HUES64 (cell line): ENCODE measurements around the gene KCTD14.
"Not testable (repeated sequence)": the region's sequence is repeated elsewhere in the genome, so short reads cannot be mapped to it uniquely, and the experiment has no call there.

Source experiments
- H3K27ac ChIP-seq: 2 replicates; pipeline ENCODE4 v1.7.0; 2013; ENCODE audit warnings: low read depth, low read length, inconsistent platforms
- H3K27me3 ChIP-seq: 2 replicates; pipeline ENCODE4 v1.6.1; 2013; ENCODE audit warnings: mild to moderate bottlenecking, low read length; ENCODE audit not compliant: insufficient read depth
- H3K36me3 ChIP-seq: 2 replicates; pipeline ENCODE4 v1.6.1; 2013; ENCODE audit warnings: mild to moderate bottlenecking, low read length; ENCODE audit not compliant: insufficient read depth
- H3K4me1 ChIP-seq: 2 replicates; pipeline ENCODE4 v1.6.1; 2013; ENCODE audit warnings: mild to moderate bottlenecking, low read length, moderate library complexity; ENCODE audit not compliant: insufficient read depth
- H3K4me3 ChIP-seq: 2 replicates; pipeline ENCODE4 v1.5.1; 2013; ENCODE audit warnings: mild to moderate bottlenecking, low read length, moderate library complexity
- H3K9ac ChIP-seq: 2 replicates; pipeline ENCODE4 v1.6.1; 2013; ENCODE audit warnings: mild to moderate bottlenecking, low read depth, low read length
- H3K9me3 ChIP-seq: 2 replicates; pipeline ENCODE4 v1.6.1; 2013; ENCODE audit warnings: low read depth, low read length; ENCODE audit not compliant: insufficient read depth
- WGBS: fragments of 150-250, 120-280 bp; methylation state at CpG from one replicate; pipeline ENCODE4 v1.1.7; 2013; ENCODE audit warnings: missing lambda C conversion rate; 5-methylcytosine and 5-hydroxymethylcytosine counted together

The KCTD14 gene

GRCh38 chr11:78036313-78036712, 13.2 kb upstream of the KCTD14 start:
- Histone ChIP-seq H3K4me1 (peaks cover 3% of the 10 kb centered on the region; the same call in 1 of the 2 replicates), H3K27ac (no peak overlapping the region), H3K36me3 (no peaks in the 10 kb centered on the region), H3K9me3 (no peaks in the 10 kb centered on the region), H3K4me3 (no peak overlapping the region), H3K9ac (no peak overlapping the region), H3K27me3 (no peaks in the 10 kb centered on the region)
- WGBS, result 84% methylated on average over 3 of the region's 3 CpGs

DNA sequence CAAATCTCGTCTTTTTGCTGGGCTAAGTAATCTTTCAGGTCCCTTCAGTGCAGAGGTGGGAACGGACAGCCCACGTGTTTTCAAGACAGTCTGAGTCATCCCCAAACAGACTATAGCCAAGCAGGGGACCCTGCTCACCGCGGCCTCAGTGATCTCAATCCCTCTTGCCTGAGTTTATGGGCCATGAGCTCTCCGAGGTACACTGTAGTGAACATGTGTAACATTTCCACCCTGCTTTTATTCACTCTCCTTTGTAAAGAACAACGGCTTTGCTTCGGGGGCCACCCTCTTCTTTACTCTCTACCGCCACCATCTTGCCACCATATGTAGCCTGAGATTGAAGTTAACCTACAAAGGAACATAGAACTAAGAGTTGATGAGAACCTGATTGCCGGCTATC, 11.5 kb upstream of the KCTD14 start:
- no peaks in the 10 kb centered on the region for H3K9me3 ChIP-seq
- no peak overlapping the region for H3K4me3 ChIP-seq
- no peaks in the 10 kb centered on the region for H3K4me1 ChIP-seq
- H3K36me3 ChIP-seq, result no peaks in the 10 kb centered on the region
- H3K27ac ChIP-seq, result no peak overlapping the region
- 74% methylated on average over 10 of the region's 10 CpGs for WGBS
- no peaks in the 10 kb centered on the region for H3K27me3 ChIP-seq
- no peak overlapping the region for H3K9ac ChIP-seq

DNA sequence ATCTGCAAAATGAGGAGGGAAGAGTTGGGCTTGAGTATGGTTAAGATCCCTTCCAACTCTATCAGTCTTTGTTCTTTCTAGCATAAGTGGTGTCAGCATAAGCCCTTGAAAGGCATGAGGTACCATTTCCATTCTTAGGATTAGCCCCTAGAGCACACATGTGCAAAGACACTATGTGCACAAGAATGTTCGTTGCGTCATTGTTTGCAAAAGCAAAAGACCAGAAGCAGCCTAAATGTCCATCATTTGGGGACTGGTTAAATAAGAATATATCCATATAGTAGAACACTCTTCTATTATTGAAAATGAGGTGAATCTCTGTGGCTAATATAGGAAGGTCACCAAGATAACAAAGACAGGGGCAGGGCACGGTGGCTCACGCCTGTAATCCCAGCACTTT, 10.0 kb upstream of the KCTD14 start:
- WGBS, result 61% methylated on average over 4 of the region's 4 CpGs
- Histone ChIP-seq H3K9ac (no peak overlapping the region), H3K27ac (no peak overlapping the region), H3K36me3 (no peaks in the 10 kb centered on the region), H3K9me3 (no peaks in the 10 kb centered on the region), H3K4me3 (no peak overlapping the region), H3K4me1 (no peaks in the 10 kb centered on the region), H3K27me3 (no peaks in the 10 kb centered on the region)

GRCh38 chr11:78032090-78032489, 9.0 kb upstream of the KCTD14 start:
- H3K9me3 ChIP-seq, result 0 out of 2 replicates have a peak, but pooled peaks cover 3% of the 10 kb centered on the region
- no peaks in the 10 kb centered on the region for H3K4me1 ChIP-seq
- no peak overlapping the region for H3K9ac ChIP-seq
- no peak overlapping the region for H3K4me3 ChIP-seq
- no peaks in the 10 kb centered on the region for H3K27me3 ChIP-seq
- no peak overlapping the region for H3K27ac ChIP-seq
- H3K36me3 ChIP-seq, result no peaks in the 10 kb centered on the region

GRCh38 chr11:78031629-78032028, 8.6 kb upstream of the KCTD14 start:
- Histone ChIP-seq H3K4me1 (no peaks in the 10 kb centered on the region), H3K36me3 (no peaks in the 10 kb centered on the region), H3K9ac (no peak overlapping the region), H3K4me3 (no peak overlapping the region), H3K9me3 (0 out of 2 replicates have a peak, but pooled peaks cover 3% of the 10 kb centered on the region), H3K27me3 (no peaks in the 10 kb centered on the region), H3K27ac (no peak overlapping the region)
- 97% methylated on average over 3 of the region's 3 CpGs for WGBS

GRCh38 chr11:78030429-78031325, 7.6 kb upstream of the KCTD14 start:
- no peak overlapping the region for H3K27ac ChIP-seq
- H3K9ac ChIP-seq, result no peak overlapping the region
- H3K4me1 ChIP-seq, result no peaks in the 10 kb centered on the region
- H3K4me3 ChIP-seq, result no peak overlapping the region
- H3K36me3 ChIP-seq, result no peaks in the 10 kb centered on the region
- no peaks in the 10 kb centered on the region for H3K27me3 ChIP-seq
- H3K9me3 ChIP-seq, result 0 out of 2 replicates have a peak, but pooled peaks cover 3% of the 10 kb centered on the region
- 72% methylated on average over 7 of the region's 7 CpGs for WGBS

- H3K27ac ChIP-seq, H3K36me3 ChIP-seq, H3K4me3 ChIP-seq, H3K27me3 ChIP-seq, H3K4me1 ChIP-seq, H3K9me3 ChIP-seq, H3K9ac ChIP-seq: not testable (repeated sequence)
- 81% methylated on average over 9 of the region's 9 CpGs for WGBS
Observed at GRCh38 chr11:78028423-78028822, 5.3 kb upstream of the KCTD14 start.

DNA sequence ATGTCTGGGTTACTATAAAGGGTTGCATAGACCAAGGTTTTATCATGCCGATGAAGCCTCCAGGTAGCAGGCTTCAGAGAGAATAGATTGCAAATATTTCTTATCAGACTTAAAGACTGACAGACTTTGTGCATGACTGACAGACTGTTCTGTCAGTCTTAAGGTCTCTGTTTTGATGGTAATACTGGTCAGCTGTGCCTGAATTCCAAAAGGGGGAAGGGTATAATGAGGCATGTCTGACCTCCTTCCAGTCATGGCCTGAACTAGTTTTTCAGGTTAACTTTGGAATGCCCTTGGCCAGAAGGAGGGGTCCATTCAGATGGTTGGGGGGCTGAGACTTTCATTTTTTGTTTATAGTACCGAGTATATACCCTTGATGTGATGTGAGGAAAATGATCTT, 4.7 kb upstream of the KCTD14 start:
- 95% methylated on average over 1 of the region's 2 CpGs for WGBS
- no peak overlapping the region for H3K27ac ChIP-seq

DNA sequence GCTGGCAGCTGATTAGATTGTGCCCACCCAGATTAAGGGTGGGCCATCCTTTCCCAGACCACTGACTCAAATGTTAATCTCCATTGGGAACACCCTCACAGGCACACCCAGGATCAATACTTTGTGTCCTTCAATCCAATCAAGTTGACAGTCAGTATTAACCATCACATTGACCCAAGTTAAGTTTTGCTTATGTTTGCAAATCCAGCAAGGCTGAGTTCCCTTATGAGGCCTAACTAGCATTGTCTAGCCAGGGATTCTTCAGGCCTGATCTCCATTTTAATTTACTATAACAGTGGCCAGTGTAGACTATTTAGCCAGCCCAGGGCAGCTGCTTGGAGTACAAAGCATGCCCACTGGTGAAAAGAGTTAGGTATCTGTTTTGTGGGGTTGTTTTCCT, 2.3 kb upstream of the KCTD14 start:
- Histone ChIP-seq H3K27ac (no peak overlapping the region), H3K4me3 (no peak overlapping the region), H3K9me3 (0 out of 2 replicates have a peak, but pooled peaks cover 3% of the 10 kb centered on the region), H3K4me1 (no peaks in the 10 kb centered on the region), H3K36me3 (no peaks in the 10 kb centered on the region), H3K27me3 (no peaks in the 10 kb centered on the region), H3K9ac (no peak overlapping the region)

More for the DNA sequence above, 4.7 kb upstream of the KCTD14 start:
- H3K9me3 ChIP-seq, result 0 out of 2 replicates have a peak, but pooled peaks cover 3% of the 10 kb centered on the region
- H3K27me3 ChIP-seq, result no peaks in the 10 kb centered on the region
- H3K9ac ChIP-seq, result no peak overlapping the region
- H3K36me3 ChIP-seq, result no peaks in the 10 kb centered on the region
- H3K4me3 ChIP-seq, result no peak overlapping the region
- H3K4me1 ChIP-seq, result no peaks in the 10 kb centered on the region

DNA sequence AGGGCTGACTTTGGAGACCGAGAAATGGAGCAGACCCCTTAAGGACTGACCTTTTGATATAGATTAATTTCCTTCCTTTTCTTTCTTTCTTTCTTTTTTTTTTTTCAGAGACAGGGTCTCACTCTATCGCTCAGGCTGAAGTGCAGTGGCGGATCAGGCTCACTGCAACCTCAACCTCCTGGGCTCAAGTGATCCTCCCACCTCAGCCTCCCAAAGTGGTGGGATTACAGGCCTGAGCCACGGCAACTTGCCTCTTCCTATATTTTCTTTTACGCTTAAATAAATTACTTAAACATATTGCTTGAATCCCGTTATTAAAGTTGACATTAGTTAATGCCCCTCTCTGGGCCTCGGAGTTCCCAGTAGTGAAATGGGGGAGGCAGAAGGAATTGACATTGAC, 350 bp upstream of the KCTD14 start:
- no peaks in the 10 kb centered on the region for H3K27me3 ChIP-seq
- no peak overlapping the region for H3K27ac ChIP-seq

GRCh38 chr11:78021611-78022010, 1.5 kb downstream of the KCTD14 start:
- peaks cover 4% of the 10 kb centered on the region for H3K36me3 ChIP-seq
- WGBS, result 91% methylated on average over 6 of the region's 6 CpGs
- 0 out of 2 replicates have a peak overlapping the region, but pooled peaks have one; percentile 71 for H3K9ac ChIP-seq
- H3K9me3 ChIP-seq, result no peaks in the 10 kb centered on the region
- H3K27me3 ChIP-seq, result no peaks in the 10 kb centered on the region
- no peak overlapping the region; the same call in 1 of the 2 replicates for H3K4me3 ChIP-seq
- no peaks in the 10 kb centered on the region for H3K4me1 ChIP-seq
- no peak overlapping the region for H3K27ac ChIP-seq

More for the DNA sequence above, 350 bp upstream of the KCTD14 start:
- Histone ChIP-seq H3K9me3 (0 out of 2 replicates have a peak, but pooled peaks cover 3% of the 10 kb centered on the region), H3K4me1 (no peaks in the 10 kb centered on the region), H3K36me3 (no peaks in the 10 kb centered on the region), H3K4me3 (peak overlapping the region; percentile 64), H3K9ac (peak overlapping the region; percentile 71)
- 77% methylated on average over 7 of the region's 7 CpGs for WGBS
